ENCODE data around the gene ZNF319. TPM values are rescaled to one million over a fixed set of nuclear protein-coding genes. Genes with fewer than 3 reads are reported as not detected.

The ZNF319 gene
- total RNA-seq, 2 experiments from 2014 or later = 4.7 to 12.7 TPM

DNA sequence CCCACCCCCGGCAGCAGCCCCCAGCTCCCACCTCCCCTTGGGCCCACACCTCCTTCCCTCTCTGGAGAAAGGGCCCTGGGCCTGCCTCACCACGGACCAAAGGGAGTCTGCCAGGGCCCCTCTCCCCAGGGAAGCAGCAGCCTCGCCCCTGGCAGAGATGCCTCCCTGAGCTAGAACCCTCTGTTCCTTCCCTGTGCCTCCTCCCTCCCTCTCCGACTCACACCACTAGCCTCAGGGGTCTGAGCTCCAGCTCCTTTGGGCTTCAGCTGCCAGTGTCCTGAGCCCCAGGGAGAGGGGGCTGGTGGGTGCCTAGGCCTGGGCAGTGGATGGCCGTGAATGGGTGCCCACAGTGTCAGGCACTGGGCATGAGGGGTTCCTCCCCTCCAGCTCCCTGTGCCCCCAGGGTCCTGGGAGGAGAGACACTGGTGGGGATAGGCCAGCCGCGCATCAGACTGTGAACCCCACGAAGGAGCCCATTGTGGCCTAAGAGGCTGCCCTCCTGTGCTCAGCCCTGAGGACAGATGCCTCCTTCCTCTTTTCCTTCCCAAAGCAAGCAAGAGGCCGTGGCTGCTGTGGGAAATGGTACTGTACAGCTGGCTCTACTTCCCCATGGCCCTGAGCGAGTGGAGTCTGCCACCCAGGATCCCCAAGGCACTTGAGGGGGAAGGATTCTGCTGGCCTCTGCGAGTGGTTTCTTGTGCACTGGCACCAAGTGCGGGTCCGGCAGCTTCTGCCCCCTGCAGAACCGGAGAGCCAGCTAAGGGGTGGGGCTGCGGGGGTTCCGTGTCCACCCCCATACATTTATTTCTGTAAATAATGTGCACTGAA lies 45.8 kb upstream of the ZNF319 start:
- no peaks in the 10 kb centered on the region for H3K4me1 ChIP-seq (ENCODE audit: insufficient read depth, low read length, poor library complexity, severe bottlenecking)
- DNase-seq (ENCODE audit: low spot score) = no peak
- no peaks in the 10 kb centered on the region for H3K36me3 ChIP-seq (ENCODE audit: insufficient read depth, low read length)
- no TSS peak for BruUV-seq (replicated peaks)
- H2AFZ ChIP-seq (ENCODE audit: low read length) = no peak overlapping the region
- H3K9me3 ChIP-seq (ENCODE audit: low read length) = no peaks in the 10 kb centered on the region
- H3K4me2 ChIP-seq (ENCODE audit: low read length) = no peak overlapping the region
- TF ChIP-seq, protein P1, sequence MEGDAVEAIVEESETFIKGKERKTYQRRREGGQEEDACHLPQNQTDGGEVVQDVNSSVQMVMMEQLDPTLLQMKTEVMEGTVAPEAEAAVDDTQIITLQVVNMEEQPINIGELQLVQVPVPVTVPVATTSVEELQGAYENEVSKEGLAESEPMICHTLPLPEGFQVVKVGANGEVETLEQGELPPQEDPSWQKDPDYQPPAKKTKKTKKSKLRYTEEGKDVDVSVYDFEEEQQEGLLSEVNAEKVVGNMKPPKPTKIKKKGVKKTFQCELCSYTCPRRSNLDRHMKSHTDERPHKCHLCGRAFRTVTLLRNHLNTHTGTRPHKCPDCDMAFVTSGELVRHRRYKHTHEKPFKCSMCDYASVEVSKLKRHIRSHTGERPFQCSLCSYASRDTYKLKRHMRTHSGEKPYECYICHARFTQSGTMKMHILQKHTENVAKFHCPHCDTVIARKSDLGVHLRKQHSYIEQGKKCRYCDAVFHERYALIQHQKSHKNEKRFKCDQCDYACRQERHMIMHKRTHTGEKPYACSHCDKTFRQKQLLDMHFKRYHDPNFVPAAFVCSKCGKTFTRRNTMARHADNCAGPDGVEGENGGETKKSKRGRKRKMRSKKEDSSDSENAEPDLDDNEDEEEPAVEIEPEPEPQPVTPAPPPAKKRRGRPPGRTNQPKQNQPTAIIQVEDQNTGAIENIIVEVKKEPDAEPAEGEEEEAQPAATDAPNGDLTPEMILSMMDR (conservative IDR thresholded peaks at IDR 0.05; ENCODE audit: low read length) = no peak
- TF ChIP-seq EZH2phosphoT487 (IDR thresholded peaks at IDR 0.05; ENCODE audit: borderline replicate concordance, low read depth, low read length) = no peak
- H3K9me2 ChIP-seq (ENCODE audit: insufficient read depth, low read length) = no peaks in the 10 kb centered on the region
- H3K79me2 ChIP-seq (ENCODE audit: insufficient read depth, low read depth, low read length) = no peaks in the 10 kb centered on the region
- intact Hi-C loops (cut with micrococcal nuclease; ENCODE audit: unreplicated experiment) = no loop called here
- no peak overlapping the region for H3K27ac ChIP-seq (ENCODE audit: low read depth, low read length, poor library complexity, severe bottlenecking)
- ChIA-PET POLR2A (no interaction called here), CTCF (ENCODE audit: unreplicated experiment) (no interaction called here)
- H4K20me1 ChIP-seq (ENCODE audit: insufficient read depth, low read length) = no peaks in the 10 kb centered on the region
- H3K4me3 ChIP-seq (ENCODE audit: low read depth, low read length, poor library complexity, severe bottlenecking) = no peak overlapping the region

DNA sequence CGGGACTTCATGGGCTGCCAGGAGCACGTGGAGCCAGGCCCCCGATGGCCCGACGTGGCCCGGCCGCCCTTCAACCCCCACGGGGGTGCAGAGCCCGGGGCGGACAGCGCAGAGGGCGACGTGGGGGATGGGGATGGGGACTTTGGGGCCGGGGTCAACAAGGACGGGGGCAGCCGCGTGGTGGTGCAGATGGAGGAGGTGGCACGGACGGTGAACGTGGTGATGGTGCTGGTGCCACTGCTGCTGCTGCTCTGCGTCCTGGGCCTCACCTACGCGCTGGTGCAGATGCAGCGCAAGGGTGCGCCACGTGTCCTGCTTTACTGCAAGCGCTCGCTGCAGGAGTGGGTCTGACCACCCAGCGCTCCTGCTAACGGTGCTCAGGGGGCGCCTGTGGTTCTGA lies 44.6 kb upstream of the ZNF319 start:
- Histone ChIP-seq H3K79me2 (ENCODE audit: insufficient read depth, low read depth, low read length) (no peaks in the 10 kb centered on the region), H4K20me1 (ENCODE audit: insufficient read depth, low read length) (no peaks in the 10 kb centered on the region), H3K4me1 (ENCODE audit: insufficient read depth, low read length, poor library complexity, severe bottlenecking) (no peaks in the 10 kb centered on the region), H3K9me2 (ENCODE audit: insufficient read depth, low read length) (no peaks in the 10 kb centered on the region), H2AFZ (ENCODE audit: low read length) (no peak overlapping the region), H3K27ac (ENCODE audit: low read depth, low read length, poor library complexity, severe bottlenecking) (no peak overlapping the region), H3K4me3 (ENCODE audit: low read depth, low read length, poor library complexity, severe bottlenecking) (no peak overlapping the region), H3K4me2 (ENCODE audit: low read length) (no peak overlapping the region), H3K36me3 (ENCODE audit: insufficient read depth, low read length) (no peaks in the 10 kb centered on the region), H3K9me3 (ENCODE audit: low read length) (no peaks in the 10 kb centered on the region)
- intact Hi-C loops (cut with micrococcal nuclease; ENCODE audit: unreplicated experiment) = no loop called here
- TF ChIP-seq, protein P1 (conservative IDR thresholded peaks at IDR 0.05; ENCODE audit: low read length) = no peak
- TF ChIP-seq EZH2phosphoT487 (IDR thresholded peaks at IDR 0.05; ENCODE audit: borderline replicate concordance, low read depth, low read length) = no peak
- no peak for DNase-seq (ENCODE audit: low spot score)
- POLR2A ChIA-PET = no interaction called here
- BruUV-seq (replicated peaks) = no TSS peak
- CTCF ChIA-PET (ENCODE audit: unreplicated experiment) = no interaction called here

DNA sequence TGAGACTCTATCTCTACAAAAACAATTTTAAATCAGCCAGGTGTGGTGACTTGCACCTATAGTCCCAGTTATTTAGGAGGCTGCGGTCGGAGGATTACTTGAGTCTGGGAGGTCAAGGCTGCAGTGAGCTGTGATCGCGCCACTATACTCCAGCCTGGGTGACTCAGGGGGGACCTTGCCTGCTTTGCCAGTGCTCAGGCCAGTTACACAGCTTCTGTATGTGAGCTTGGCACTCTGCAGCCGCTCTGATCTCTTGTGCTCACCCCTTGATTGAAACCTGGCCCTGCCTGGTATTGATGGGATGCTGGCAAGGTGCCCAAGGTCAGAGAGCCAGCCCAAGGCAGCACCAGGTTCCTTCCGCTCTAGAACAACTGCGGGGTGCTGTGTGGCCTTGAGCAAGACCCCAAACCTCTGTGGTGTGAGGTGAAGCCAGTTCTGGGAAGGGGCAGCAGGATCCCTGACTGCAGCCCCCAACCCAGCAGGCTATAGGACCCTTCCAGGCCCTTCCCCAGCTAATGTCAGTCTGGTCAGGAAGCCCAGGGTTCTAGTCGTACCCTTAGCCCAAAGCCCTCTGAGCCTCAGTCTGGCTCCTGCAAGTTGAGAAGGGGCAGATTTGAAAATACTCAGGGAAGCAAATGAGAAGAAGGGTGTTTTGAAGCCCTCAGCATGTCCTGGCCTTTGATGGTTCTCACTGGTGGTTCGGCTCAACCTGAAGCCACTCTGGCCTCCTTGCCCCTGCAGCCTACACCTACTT lies 44.0 kb upstream of the ZNF319 start:
- Histone ChIP-seq H3K4me1 (ENCODE audit: insufficient read depth, low read length, poor library complexity, severe bottlenecking) (no peaks in the 10 kb centered on the region), H3K9me2 (ENCODE audit: insufficient read depth, low read length) (no peaks in the 10 kb centered on the region), H3K4me2 (ENCODE audit: low read length) (no peak overlapping the region), H3K9me3 (ENCODE audit: low read length) (no peaks in the 10 kb centered on the region), H3K27ac (ENCODE audit: low read depth, low read length, poor library complexity, severe bottlenecking) (no peak overlapping the region), H3K36me3 (ENCODE audit: insufficient read depth, low read length) (no peaks in the 10 kb centered on the region), H3K4me3 (ENCODE audit: low read depth, low read length, poor library complexity, severe bottlenecking) (no peak overlapping the region), H3K79me2 (ENCODE audit: insufficient read depth, low read depth, low read length) (no peaks in the 10 kb centered on the region), H2AFZ (ENCODE audit: low read length) (no peak overlapping the region), H4K20me1 (ENCODE audit: insufficient read depth, low read length) (no peaks in the 10 kb centered on the region)
- DNase-seq (ENCODE audit: low spot score) = no peak
- BruUV-seq (replicated peaks) = no TSS peak
- ChIA-PET CTCF (ENCODE audit: unreplicated experiment) (no interaction called here), POLR2A (no interaction called here)
- intact Hi-C loops (cut with micrococcal nuclease; ENCODE audit: unreplicated experiment) = no loop called here
- TF ChIP-seq, protein P1 (conservative IDR thresholded peaks at IDR 0.05; ENCODE audit: low read length) = no peak
- TF ChIP-seq EZH2phosphoT487 (IDR thresholded peaks at IDR 0.05; ENCODE audit: borderline replicate concordance, low read depth, low read length) = no peak

All from OCI-LY7 (cell line).